Measurements from ENCODE around the gene LIME1.

- no peak for TF ChIP-seq POLR2A (IDR thresholded peaks at IDR 0.05; ENCODE audit: control extremely low read depth in 1 of 2, low read depth in 2 of 2, low read length in 2 of 2)
- no peak for TF ChIP-seq MAX (IDR thresholded peaks at IDR 0.05)
- TF ChIP-seq FOSL1 (IDR thresholded peaks at IDR 0.05; ENCODE audit: insufficient read depth, low read depth, low read length) = no peak
- TF ChIP-seq CTCF (IDR thresholded peaks at IDR 0.05; ENCODE audit: control extremely low read depth in 1 of 3, insufficient read depth in 1 of 3, low read depth in 1 of 3, low read length in 3 of 3) = no peak
Measured at GRCh38 chr20:63733579-63734081, 2.8 kb upstream of the LIME1 start.
